DMS 273 (cell line): ENCODE results near the gene HRCT1.

Experiments used
- DNase-seq: peaks from one replicate; lab custom pipeline; 2025; ENCODE audit not compliant: unreplicated experiment; lab: John Stamatoyannopoulos, UW

The HRCT1 gene

DNA sequence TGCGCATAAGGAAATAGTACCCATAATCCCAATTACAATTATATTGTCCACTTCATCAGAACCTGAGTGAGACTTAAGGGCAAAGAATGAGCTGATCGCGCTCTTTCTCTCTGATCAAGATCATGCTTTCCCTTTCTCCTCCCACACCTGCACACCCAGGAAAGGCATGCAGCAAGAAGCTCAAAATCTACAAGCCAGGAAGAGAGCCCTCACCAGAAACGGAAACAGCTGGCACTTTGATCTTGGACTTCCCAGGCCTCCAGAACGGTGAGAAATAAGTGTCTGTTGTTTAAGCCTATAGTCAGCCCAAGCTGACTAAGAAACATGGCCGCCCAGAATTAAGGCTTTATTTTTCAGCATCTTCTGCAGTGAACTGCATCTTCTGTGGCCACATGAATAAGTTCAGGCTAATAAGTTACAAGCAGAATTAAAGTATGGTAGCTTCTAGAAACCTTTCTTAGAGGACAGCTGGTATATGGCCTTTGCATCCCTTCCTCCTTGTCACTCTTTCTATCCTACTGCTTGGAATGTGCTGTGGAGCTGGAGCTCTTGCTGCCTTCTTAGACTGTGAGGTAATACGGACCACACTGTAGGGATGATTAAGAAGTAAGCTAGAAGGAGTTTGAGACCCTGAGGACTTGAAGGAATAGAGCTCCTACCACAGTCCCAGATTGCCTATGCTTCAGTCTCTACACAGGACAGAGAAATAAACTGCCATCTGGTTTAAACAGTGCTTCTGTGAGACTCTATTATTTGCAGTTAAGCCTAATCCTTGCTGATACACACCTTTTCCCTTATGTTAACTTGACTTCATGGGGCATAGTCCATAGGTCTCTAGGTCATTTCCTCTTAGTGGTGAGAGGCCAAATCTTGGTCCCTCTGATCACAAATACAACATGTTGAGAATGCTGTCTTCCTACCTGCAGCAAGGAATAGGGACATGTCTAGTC is 34.7 kb downstream of the HRCT1 start:
- DNase-seq: no peak

DNA sequence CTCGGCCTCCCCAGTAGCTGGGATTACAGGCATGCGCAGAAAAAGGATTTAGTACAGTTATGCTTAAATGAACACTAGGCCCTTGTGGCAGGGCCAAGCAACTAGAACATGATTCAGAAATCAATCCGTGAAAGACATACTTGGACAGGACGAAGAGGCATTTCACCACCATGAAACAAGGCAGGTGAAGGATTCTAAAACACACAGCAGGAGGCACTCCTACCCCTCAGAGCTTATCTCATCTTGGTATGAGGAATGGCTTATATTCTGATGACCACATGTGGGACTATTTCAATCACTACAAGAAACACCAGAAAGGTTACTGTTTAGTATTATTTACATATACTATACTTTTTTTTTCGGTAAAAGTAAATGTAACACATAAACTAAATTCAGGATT is 36.3 kb downstream of the HRCT1 start:
- DNase-seq: no peak

GRCh38 chr9:35944173-35944572 is 38.2 kb downstream of the HRCT1 start:
- DNase-seq: no peak

DNA sequence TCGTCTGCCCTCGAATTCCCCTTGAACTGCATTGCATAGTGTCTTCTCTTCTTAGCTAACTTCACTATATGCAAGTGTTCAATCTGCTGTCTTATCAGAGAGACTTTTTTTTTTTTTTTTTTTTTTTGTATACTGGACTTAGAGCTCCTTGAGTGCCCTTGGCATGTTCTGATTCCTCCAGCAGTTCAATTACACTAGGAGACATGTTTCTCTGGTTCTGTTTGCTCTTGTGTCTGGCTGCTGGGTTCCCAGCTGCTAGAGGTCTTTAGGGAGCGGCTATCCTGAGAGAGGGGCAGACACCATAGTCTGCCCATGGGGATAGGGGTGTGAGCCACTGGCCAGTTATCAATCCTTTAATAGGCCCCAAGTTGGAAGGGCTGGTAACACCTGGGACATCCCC is 38.8 kb downstream of the HRCT1 start:
- DNase-seq: no peak

DNA sequence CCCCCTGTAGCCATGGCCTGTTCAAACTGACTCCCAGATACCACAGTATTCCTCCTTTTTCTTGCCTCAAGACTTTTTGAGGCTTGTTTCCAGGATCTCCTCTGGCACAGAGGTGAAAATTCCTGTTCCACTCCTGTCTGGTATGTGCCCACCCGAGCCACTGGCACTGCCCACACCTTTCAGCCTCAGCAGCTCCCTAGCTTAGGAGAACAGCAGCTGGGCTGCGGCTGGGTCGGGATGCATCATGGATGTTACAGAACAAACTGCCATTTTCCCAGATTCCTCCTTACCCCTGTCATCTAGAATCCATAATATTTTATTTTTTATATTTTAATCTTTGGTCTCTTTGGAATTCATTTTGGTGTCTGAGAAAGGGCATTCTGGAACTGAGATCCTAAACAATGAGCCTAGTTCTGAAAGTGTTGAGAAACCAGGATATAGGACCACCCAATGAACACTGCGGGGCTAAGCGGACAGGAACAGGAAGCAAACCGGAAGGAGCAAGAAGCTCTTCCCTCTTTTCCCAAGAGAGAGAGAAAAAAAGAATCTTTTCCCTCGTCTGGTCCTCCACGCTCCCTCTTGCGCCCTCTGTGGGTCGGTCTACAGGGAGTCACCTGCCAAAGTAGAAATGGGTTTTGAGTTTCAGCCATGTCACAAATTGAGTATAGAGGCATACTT is 39.5 kb downstream of the HRCT1 start:
- peak; percentile 93 for DNase-seq

DNA sequence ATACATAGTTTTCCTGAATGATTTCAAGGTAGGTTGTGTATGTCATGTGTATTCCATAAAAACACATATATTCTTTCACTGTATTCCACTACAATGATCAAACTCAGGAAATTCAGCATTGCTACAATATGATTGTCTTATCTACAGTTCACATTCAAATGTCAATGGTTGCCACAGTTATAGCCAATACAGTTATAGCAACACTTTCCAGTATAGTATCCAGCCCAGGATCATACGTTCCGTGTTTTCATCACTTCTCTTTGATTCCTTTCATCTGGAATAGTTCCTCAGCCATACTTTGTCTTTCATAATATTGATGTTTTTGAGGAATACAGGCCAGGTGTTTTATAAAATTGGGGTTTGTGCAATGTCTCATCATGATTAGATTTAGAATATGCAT is 42.4 kb downstream of the HRCT1 start:
- no peak for DNase-seq

DNA sequence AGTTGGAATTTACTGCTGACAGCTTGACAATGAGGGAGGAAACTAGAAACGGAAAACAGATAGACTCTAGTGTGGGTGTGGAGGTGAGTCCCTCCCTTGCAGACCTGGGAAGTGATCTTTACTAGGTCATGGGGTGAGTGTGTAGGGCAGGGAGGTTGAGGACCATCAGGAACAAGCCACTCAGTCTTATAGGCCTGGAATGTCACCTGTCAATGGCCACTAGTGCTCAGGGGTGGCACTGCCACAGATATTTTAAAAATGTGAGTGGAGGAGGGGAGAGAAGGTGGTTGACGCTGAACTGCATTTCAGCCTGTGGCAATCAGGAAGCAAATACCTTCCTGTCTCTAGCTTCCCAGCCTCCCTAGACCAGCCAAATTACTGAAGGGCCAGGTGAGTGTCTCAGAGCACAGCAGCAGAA is 42.9 kb downstream of the HRCT1 start:
- DNase-seq: no peak

- no peak for DNase-seq
Measured at GRCh38 chr9:35951736-35952135, 45.7 kb downstream of the HRCT1 start.

DNA sequence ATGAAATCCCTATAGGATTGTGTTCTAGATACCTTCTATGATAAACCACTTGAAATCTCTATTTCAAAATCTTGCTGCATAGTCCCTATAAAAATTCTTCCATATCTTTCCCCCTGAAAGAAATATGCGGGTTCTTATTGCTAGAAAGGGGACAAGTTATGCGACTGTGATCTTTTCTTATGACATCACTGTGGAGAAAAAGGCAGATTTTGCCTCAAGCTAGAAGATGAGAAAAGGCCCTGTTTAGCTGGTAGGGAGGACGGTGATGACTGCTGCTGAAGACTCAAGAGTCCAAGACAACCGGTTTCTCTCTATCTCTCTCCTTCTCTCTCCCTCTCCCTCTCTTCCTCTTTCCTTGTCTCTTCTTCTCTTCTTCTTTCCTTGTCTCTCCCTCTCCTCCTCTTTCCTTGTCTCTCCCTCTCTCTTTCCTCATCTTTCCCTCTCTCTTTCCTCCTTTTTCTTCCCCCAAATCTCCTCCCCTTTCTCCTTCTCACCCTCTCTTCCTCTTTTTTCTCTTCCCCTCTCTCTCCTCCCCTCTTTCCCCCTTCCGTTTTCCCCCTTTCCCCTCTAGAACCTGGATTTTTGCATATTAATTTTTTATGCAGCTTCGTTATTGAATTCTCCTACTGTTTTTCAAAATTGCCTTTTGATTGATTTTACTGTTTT is 46.7 kb downstream of the HRCT1 start:
- no peak for DNase-seq

GRCh38 chr9:35954942-35955546 is 49.0 kb downstream of the HRCT1 start:
- peak; percentile 81 for DNase-seq

DNA sequence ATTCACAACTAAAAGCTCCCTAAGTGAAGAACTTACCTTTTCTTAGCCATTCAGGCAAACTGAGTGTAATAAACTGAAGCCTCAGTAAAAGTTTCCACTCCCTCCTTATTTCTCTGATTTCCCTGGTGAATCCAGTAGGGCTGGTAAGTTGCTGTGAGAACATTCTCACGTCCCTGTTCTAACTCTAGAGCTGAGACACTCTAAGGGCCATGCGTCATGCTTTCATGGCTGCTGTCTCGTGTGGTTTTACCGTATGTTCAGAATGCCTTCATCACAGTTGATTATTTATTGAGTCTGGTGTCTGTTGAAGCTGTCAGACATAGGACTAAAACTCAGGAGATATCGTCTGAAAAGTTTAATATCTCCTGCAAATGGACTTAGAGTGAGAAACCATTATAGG is 50.6 kb downstream of the HRCT1 start:
- no peak for DNase-seq
